NCI-H82 treated with DMSO at 0.1 percent for 48 hours (cell line): ENCODE data around the gene GJB4.
A peak's percentile ranks its signal among the peaks of the same experiment; 100 is the strongest.
"Not testable (repeated sequence)": the region's sequence is repeated elsewhere in the genome, so short reads cannot be mapped to it uniquely, and the experiment has no call there.

Experiments used
- DNase-seq: peaks from one replicate; lab custom pipeline; 2025; ENCODE audit not compliant: unreplicated experiment; lab: John Stamatoyannopoulos, UW

Gene GJB4

DNA sequence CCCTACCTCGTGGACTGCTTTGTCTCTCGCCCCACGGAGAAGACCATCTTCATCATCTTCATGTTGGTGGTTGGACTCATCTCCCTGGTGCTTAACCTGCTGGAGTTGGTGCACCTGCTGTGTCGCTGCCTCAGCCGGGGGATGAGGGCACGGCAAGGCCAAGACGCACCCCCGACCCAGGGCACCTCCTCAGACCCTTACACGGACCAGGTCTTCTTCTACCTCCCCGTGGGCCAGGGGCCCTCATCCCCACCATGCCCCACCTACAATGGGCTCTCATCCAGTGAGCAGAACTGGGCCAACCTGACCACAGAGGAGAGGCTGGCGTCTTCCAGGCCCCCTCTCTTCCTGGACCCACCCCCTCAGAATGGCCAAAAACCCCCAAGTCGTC lies 35.2 kb downstream of the GJB4 start:
- no peak for DNase-seq

DNA sequence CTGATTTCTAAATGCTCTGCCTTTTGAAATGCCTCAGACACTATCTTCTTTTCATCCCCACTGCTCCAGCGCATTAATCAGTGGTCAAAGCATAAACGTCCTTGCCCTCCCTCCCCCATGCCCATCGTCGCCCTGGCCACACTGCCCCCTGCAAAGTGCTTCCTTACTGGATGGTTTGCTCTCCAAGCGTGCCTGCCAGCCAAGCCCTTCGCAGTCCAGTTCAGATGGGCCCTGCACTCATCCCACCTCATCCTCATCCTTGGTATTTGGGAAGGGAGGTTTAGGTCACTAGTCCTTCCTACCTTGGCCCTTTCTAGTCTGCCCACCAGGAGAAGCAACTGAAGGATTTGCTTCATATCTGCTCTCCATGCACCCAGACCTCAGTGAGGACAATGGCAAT lies 36.4 kb downstream of the GJB4 start:
- no peak for DNase-seq

DNA sequence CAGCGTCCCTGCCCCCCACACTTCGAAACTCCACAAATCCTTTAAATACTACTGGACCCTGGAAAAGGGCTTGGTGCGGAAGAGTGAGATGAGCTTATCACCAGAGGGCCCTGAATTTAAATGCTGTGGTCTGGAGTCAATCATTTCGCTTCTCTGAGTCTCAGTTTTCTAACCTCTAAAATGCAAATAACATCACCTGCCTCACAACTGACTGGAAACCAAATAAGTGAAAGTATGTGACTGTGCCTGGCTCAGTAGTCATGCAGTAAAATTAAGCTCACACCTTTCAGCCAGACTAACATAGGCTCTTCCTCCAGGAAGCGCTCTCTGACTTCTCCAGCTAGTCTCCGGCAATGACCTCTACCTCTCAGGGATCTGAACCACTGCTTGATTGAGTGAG lies 37.5 kb downstream of the GJB4 start:
- no peak for DNase-seq

DNA sequence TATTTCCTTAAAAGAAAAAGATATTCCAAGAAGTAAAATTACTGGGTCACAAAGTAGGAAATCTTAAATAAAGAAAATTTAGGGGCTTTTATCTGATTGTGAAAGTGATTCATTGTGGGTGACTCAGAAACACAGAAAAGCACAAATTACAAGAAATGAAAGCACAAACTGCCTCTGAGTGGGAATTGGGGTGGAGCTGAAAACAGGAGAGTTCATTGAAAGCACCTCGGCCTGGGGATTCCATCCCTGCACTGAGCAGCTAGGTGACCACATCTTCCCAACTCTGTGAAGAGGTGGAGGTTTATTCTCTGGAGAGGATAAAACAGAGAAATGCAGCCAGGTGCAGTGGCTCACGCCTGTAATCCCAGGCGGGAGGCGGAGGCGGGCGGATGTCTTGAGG lies 40.7 kb downstream of the GJB4 start:
- no peak for DNase-seq

DNA sequence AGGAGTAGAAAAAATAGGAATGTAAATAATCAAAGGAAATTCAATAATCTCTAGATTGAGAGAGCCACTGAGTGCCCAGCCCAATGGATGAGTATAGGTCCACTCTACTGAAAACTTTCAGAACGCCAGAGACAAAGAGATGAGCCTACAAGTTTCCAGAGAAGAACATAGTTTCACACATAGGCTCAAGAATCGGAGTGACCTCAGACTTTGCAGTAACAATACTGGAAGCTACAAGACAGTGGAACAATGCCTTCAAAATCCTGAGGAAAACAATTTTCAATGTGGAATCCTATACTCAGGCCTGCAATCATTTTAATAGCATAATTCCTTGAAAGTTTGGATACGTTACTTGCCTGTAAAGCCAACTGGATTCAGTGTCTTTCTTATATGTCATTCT lies 44.2 kb downstream of the GJB4 start:
- no peak for DNase-seq

DNA sequence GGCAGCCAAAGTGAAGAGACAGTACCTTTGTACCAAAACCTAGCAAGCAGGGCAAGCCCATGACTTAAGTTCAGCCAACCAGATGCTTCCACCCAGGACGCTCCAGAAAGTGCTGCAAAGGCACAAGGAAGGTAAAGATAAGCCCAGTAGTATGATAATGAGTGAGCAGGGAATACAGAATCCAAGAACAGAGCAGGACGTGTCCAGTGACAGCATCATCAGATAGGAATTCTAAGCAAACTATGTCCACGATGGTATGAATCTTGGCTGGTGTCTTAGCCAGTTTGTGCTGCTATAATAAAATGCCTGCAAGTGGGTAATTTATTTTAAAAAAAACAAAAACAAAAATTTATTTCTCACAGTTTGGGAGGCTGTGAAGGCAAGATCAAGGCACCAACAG lies 46.9 kb downstream of the GJB4 start:
- DNase-seq, result no peak

DNA sequence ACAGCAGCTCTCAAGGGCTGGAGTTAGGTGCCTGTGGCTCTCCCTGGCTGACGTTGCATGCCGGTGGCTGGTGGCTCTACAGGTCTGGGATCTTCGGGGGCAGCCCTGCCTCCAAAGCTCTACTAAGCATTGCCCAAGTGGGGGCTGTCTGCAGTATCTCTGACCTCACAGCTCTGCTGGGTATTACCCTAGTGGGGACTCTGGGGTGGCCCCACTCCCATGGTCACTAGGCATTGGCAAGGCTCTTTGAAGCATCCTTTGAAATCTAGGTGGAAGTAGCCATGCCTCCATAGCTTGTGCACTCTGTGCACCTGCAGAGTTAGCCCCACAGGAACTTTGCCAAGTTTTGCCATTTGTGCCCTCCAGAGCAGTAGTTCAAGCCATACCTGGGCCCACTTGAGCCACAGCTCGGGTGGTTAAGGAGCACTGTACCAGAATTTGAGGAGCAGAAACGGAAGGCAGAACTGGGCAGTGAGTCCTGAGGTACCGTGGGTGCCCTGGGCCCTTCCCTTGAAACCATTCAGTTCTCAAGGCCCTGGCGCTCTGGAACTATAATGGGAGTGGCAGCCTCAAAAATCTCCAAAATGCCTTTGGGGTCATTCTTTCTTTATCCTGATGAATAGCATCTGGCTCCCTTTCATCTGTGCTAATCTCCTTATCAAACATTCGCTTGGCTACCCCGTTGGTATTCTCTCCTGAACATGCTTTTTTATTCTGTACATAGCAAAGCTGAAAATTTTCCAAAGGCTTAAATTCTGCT lies 48.7 kb downstream of the GJB4 start:
- peak; percentile 50 for DNase-seq

DNA sequence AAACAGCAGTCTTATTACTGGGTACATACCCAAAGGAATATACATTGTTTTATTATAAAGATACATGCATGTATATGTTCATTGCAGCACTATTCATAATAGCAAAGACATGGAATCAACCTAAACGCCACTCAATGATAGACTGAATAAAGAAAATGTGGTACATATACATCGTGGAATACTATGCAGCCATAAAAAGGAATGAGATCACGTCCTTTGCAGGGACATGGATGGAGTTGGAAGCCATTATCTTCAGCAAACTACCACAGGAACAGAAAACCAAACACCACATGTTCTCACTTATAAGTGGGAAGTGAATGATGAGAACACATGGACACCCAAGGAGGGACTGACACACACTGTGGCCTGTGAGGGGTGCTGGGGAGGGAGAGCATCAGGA lies 51.2 kb downstream of the GJB4 start:
- DNase-seq, result not testable (repeated sequence)
